ENCODE results near the gene HDAC2. TPM values are rescaled to one million over a fixed set of nuclear protein-coding genes. Genes with fewer than 3 reads are reported as not detected.

The HDAC2 gene
- total and polyA plus RNA-seq, 2 of the 13 experiments (the other 11 are each of a cell fraction or from before 2014, with no cell fraction given): 99.6 to 114 TPM

DNA sequence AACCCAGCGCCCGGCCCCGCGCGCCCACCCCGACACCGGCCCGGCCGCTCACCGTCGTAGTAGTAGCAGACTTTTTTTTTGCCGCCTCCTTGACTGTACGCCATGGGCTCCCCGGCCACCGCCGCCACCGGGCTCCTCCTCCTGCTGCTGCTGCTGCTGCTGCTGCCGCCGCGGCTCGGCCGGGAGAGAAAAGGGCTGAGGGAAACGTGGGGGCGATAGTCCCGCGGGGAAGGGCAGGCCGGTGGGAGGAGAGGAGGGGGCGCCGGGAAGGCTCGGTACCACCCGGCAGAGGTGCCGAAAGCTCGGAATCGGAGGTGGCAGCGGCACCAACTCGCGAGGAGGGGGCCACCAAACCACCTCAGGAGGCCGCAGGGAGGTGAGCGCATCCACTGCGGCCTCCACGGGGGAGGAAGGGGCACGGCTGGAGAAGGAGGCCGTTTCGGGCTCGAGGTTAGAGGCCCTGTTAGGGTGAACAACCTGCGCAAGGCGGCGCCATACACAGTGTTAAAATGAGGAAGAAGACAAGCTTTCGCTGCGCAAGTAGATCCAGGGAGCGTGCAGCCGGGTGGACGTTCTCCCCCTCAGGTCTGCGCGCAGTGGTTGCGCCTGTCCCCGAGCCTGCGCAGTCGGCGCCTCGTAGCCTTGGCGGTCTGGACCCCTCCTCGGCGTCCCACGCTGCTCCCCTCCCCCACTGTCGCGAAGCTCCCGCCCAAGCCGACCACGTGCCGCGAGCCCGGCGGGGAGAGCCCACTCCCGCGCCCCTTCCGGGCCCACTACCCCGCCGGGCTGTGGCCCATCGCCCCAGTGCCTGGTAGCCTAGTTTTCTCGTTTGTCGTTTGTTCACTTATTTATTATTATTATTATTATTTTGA, at the start of gene HDAC2 (continued):
- TF ChIP-seq, protein P1, sequence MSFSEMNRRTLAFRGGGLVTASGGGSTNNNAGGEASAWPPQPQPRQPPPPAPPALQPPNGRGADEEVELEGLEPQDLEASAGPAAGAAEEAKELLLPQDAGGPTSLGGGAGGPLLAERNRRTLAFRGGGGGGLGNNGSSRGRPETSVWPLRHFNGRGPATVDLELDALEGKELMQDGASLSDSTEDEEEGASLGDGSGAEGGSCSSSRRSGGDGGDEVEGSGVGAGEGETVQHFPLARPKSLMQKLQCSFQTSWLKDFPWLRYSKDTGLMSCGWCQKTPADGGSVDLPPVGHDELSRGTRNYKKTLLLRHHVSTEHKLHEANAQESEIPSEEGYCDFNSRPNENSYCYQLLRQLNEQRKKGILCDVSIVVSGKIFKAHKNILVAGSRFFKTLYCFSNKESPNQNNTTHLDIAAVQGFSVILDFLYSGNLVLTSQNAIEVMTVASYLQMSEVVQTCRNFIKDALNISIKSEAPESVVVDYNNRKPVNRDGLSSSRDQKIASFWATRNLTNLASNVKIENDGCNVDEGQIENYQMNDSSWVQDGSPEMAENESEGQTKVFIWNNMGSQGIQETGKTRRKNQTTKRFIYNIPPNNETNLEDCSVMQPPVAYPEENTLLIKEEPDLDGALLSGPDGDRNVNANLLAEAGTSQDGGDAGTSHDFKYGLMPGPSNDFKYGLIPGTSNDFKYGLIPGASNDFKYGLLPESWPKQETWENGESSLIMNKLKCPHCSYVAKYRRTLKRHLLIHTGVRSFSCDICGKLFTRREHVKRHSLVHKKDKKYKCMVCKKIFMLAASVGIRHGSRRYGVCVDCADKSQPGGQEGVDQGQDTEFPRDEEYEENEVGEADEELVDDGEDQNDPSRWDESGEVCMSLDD (CRISPR knock-in tag; IDR thresholded peaks at IDR 0.05; ENCODE audit: borderline replicate concordance): peak; percentile 78
- TF ChIP-seq RORA (CRISPR knock-in tag; IDR thresholded peaks at IDR 0.05): no peak; the same call in 1 of the 2 replicates
- peak; percentile 87 for TF ChIP-seq CBX5 (CRISPR knock-in tag; IDR thresholded peaks at IDR 0.05; ENCODE audit: borderline replicate concordance)
- 0 out of 2 replicates have a peak, but pooled peaks have one; percentile 29 for TF ChIP-seq ELF1 (CRISPR knock-in tag; IDR thresholded peaks at IDR 0.05)
- TF ChIP-seq SRSF4 (IDR thresholded peaks at IDR 0.05; ENCODE audit: low read depth, low read length, poor library complexity, severe bottlenecking): no peak
- TF ChIP-seq GFI1 (CRISPR knock-in tag; IDR thresholded peaks at IDR 0.05; ENCODE audit: borderline replicate concordance): peak; percentile 58; the same call in 1 of the 2 replicates
- peak; percentile 96; the same call in 1 of the 2 replicates for TF ChIP-seq SMYD3 (CRISPR knock-in tag; IDR thresholded peaks at IDR 0.05)
- TF ChIP-seq, protein P2, sequence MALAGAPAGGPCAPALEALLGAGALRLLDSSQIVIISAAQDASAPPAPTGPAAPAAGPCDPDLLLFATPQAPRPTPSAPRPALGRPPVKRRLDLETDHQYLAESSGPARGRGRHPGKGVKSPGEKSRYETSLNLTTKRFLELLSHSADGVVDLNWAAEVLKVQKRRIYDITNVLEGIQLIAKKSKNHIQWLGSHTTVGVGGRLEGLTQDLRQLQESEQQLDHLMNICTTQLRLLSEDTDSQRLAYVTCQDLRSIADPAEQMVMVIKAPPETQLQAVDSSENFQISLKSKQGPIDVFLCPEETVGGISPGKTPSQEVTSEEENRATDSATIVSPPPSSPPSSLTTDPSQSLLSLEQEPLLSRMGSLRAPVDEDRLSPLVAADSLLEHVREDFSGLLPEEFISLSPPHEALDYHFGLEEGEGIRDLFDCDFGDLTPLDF (CRISPR knock-in tag; IDR thresholded peaks at IDR 0.05): peak; percentile 91
- TF ChIP-seq, protein P3, sequence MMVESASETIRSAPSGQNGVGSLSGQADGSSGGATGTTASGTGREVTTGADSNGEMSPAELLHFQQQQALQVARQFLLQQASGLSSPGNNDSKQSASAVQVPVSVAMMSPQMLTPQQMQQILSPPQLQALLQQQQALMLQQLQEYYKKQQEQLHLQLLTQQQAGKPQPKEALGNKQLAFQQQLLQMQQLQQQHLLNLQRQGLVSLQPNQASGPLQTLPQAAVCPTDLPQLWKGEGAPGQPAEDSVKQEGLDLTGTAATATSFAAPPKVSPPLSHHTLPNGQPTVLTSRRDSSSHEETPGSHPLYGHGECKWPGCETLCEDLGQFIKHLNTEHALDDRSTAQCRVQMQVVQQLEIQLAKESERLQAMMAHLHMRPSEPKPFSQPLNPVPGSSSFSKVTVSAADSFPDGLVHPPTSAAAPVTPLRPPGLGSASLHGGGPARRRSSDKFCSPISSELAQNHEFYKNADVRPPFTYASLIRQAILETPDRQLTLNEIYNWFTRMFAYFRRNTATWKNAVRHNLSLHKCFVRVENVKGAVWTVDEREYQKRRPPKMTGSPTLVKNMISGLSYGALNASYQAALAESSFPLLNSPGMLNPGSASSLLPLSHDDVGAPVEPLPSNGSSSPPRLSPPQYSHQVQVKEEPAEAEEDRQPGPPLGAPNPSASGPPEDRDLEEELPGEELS (CRISPR knock-in tag; IDR thresholded peaks at IDR 0.05): peak; percentile 75
- peak; percentile 93 for TF ChIP-seq CBX1 (IDR thresholded peaks at IDR 0.05; ENCODE audit: low read depth)
- TF ChIP-seq ZZZ3 (CRISPR knock-in tag; IDR thresholded peaks at IDR 0.05; ENCODE audit: borderline replicate concordance): peak; percentile 88
- peak; percentile 80 for TF ChIP-seq ELF3 (CRISPR knock-in tag; IDR thresholded peaks at IDR 0.05)
- peak; percentile 75 for TF ChIP-seq MEF2D (CRISPR knock-in tag; IDR thresholded peaks at IDR 0.05)
- TF ChIP-seq NCOA5 (CRISPR knock-in tag; IDR thresholded peaks at IDR 0.05): no peak
- TF ChIP-seq KMT2A (CRISPR knock-in tag; IDR thresholded peaks at IDR 0.05): peak; percentile 85
- 0 out of 2 replicates have a peak, but pooled peaks have one; percentile 42 for TF ChIP-seq ZNF234 (CRISPR knock-in tag; conservative IDR thresholded peaks at IDR 0.05)
- TF ChIP-seq TP53 (CRISPR knock-in tag; conservative IDR thresholded peaks at IDR 0.05): peak; percentile 82; the same call in 1 of the 2 replicates
- TF ChIP-seq FLYWCH1 (CRISPR knock-in tag; IDR thresholded peaks at IDR 0.05): peak; percentile 74; the same call in 1 of the 2 replicates
- TF ChIP-seq PPARG (CRISPR knock-in tag; conservative IDR thresholded peaks at IDR 0.05): peak; percentile 74
- TF ChIP-seq ZNF337 (CRISPR knock-in tag; IDR thresholded peaks at IDR 0.05; ENCODE audit: borderline replicate concordance, low read depth): peak; percentile 69; the same call in 1 of the 2 replicates
- TF ChIP-seq BRCA1 (CRISPR knock-in tag; IDR thresholded peaks at IDR 0.05): peak; percentile 98
- TF ChIP-seq ONECUT2 (CRISPR knock-in tag; IDR thresholded peaks at IDR 0.05): peak; percentile 80
- TF ChIP-seq ZFP36L1 (CRISPR knock-in tag; IDR thresholded peaks at IDR 0.05): peak; percentile 94
